ENCODE data around the gene HSD11B1L. TPM values are rescaled to one million over a fixed set of nuclear protein-coding genes. Genes with fewer than 3 reads are reported as not detected.

The HSD11B1L gene
- total RNA-seq, 1 experiment from 2014 or later, result 6.0 TPM

DNA sequence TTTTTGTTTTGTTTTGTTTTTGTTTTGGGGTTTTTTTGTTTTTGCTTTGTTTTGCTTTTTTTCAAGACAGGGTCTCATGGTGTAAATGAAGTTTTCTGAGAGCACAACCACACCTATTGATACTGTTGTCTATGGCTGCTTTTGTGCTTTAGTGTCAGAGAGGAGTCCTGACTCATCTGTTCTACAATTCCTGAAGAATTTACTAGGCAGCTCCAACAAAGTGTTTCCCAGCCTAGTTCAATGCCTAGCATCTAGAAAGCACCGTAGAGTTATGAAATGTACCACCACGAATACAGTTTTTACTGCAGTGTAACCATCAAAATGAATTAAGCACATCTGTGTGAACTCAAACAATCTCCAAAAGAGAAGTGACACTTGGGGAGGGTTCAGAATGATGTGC lies 36.8 kb upstream of the HSD11B1L start:
- no peaks in the 10 kb centered on the region for H3K4me1 ChIP-seq (ENCODE audit: control insufficient read depth, insufficient read depth, low read length)
- intact Hi-C loops (cut with micrococcal nuclease; ENCODE audit: unreplicated experiment), result no loop called here
- no peak overlapping the region for H3K27ac ChIP-seq (ENCODE audit: low read length)
- H3K9me3 ChIP-seq (ENCODE audit: control insufficient read depth, insufficient read depth, low read depth, low read length), result no peaks in the 10 kb centered on the region
- BruUV-seq (replicated peaks), result no TSS peak
- in situ Hi-C loops (cut with HindIII; ENCODE audit: low pct_unique_long_range_greater_than_20kb, low sequenced_read_pairs), result no loop called here
- H3K27me3 ChIP-seq (ENCODE audit: control insufficient read depth, insufficient read depth, low read length), result no peaks in the 10 kb centered on the region
- no peak for ATAC-seq
- POLR2A ChIA-PET, result no interaction called here
- no peak for DNase-seq (ENCODE audit: low read depth, low spot score)
- no peak overlapping the region for H3K4me3 ChIP-seq (ENCODE audit: low read depth in 2 of 2, low read length in 2 of 2)
- peaks cover 34% of the 10 kb centered on the region for H3K36me3 ChIP-seq (ENCODE audit: control insufficient read depth, insufficient read depth, low read length)
- TF ChIP-seq POLR2AphosphoS5 (IDR thresholded peaks at IDR 0.05; ENCODE audit: low read depth, low read length) (no peak), TCF7L2 (IDR thresholded peaks at IDR 0.05; ENCODE audit: low read depth, low read length) (no peak)
- CTCF ChIA-PET, result no interaction called here

DNA sequence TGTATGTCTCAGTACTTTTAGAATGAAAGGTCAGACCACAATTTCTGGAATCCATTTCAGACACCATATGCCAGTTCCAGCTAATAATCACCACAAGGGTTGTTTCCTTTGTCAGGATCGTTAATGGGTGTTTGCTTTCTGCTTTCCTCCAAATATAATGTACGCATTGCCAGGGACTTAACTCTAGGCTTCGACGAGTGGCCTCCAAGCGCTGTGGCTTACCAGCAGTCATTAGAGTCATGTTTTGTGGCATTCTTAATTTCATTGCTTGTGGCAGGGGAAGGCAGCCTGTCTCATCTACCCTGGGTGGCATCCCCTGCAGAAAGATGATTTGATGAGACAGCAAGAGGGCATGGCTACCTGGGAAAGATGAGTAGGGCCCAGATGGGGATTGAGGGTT lies 35.4 kb upstream of the HSD11B1L start:
- ChIA-PET CTCF (no interaction called here), POLR2A (no interaction called here)
- H3K36me3 ChIP-seq (ENCODE audit: control insufficient read depth, insufficient read depth, low read length), result peaks cover 34% of the 10 kb centered on the region
- no peak overlapping the region for H3K27ac ChIP-seq (ENCODE audit: low read length)
- DNase-seq (ENCODE audit: low read depth, low spot score) (no peak), ATAC-seq (no peak)
- intact Hi-C loops (cut with micrococcal nuclease; ENCODE audit: unreplicated experiment) (no loop called here), in situ Hi-C loops (cut with HindIII; ENCODE audit: low pct_unique_long_range_greater_than_20kb, low sequenced_read_pairs) (no loop called here)
- H3K4me3 ChIP-seq (ENCODE audit: low read depth in 2 of 2, low read length in 2 of 2), result no peak overlapping the region
- no peaks in the 10 kb centered on the region for H3K4me1 ChIP-seq (ENCODE audit: control insufficient read depth, insufficient read depth, low read length)
- H3K9me3 ChIP-seq (ENCODE audit: control insufficient read depth, insufficient read depth, low read depth, low read length), result no peaks in the 10 kb centered on the region
- BruUV-seq (replicated peaks), result no TSS peak
- no peaks in the 10 kb centered on the region for H3K27me3 ChIP-seq (ENCODE audit: control insufficient read depth, insufficient read depth, low read length)
- TF ChIP-seq TCF7L2 (IDR thresholded peaks at IDR 0.05; ENCODE audit: low read depth, low read length) (no peak), POLR2AphosphoS5 (IDR thresholded peaks at IDR 0.05; ENCODE audit: low read depth, low read length) (no peak), SIN3A (IDR thresholded peaks at IDR 0.05; ENCODE audit: borderline replicate concordance, insufficient read depth, low read depth, low read length) (no peak)
- TF ChIP-seq, protein P1, sequence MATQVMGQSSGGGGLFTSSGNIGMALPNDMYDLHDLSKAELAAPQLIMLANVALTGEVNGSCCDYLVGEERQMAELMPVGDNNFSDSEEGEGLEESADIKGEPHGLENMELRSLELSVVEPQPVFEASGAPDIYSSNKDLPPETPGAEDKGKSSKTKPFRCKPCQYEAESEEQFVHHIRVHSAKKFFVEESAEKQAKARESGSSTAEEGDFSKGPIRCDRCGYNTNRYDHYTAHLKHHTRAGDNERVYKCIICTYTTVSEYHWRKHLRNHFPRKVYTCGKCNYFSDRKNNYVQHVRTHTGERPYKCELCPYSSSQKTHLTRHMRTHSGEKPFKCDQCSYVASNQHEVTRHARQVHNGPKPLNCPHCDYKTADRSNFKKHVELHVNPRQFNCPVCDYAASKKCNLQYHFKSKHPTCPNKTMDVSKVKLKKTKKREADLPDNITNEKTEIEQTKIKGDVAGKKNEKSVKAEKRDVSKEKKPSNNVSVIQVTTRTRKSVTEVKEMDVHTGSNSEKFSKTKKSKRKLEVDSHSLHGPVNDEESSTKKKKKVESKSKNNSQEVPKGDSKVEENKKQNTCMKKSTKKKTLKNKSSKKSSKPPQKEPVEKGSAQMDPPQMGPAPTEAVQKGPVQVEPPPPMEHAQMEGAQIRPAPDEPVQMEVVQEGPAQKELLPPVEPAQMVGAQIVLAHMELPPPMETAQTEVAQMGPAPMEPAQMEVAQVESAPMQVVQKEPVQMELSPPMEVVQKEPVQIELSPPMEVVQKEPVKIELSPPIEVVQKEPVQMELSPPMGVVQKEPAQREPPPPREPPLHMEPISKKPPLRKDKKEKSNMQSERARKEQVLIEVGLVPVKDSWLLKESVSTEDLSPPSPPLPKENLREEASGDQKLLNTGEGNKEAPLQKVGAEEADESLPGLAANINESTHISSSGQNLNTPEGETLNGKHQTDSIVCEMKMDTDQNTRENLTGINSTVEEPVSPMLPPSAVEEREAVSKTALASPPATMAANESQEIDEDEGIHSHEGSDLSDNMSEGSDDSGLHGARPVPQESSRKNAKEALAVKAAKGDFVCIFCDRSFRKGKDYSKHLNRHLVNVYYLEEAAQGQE (IDR thresholded peaks at IDR 0.05; ENCODE audit: insufficient read depth in 1 of 2, low read depth in 2 of 2, low read length in 1 of 2), result no peak
- TF ChIP-seq, protein P2, sequence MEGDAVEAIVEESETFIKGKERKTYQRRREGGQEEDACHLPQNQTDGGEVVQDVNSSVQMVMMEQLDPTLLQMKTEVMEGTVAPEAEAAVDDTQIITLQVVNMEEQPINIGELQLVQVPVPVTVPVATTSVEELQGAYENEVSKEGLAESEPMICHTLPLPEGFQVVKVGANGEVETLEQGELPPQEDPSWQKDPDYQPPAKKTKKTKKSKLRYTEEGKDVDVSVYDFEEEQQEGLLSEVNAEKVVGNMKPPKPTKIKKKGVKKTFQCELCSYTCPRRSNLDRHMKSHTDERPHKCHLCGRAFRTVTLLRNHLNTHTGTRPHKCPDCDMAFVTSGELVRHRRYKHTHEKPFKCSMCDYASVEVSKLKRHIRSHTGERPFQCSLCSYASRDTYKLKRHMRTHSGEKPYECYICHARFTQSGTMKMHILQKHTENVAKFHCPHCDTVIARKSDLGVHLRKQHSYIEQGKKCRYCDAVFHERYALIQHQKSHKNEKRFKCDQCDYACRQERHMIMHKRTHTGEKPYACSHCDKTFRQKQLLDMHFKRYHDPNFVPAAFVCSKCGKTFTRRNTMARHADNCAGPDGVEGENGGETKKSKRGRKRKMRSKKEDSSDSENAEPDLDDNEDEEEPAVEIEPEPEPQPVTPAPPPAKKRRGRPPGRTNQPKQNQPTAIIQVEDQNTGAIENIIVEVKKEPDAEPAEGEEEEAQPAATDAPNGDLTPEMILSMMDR (IDR thresholded peaks at IDR 0.05), result no peak

DNA sequence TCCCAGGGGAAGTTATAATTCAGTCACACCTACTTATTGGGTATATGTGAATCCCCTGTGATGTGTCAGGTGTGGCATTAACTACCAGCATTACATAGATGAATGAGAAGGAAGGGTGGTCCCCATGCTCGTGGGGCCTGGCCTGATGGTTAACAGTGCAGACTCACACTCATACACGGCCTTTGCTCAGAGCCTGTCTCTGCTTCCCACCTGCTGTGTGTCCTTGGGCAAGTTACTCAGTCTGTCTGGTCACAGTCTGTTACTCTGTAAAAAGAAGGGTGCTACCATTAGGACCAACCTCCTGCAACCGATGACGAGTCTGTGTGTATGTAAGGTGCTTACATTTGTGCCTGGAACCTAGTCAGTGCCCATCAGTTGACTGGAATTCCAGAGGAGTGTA lies 34.1 kb upstream of the HSD11B1L start:
- POLR2A ChIA-PET, result no interaction called here
- H3K9me3 ChIP-seq (ENCODE audit: control insufficient read depth, insufficient read depth, low read depth, low read length), result no peaks in the 10 kb centered on the region
- peaks cover 34% of the 10 kb centered on the region for H3K36me3 ChIP-seq (ENCODE audit: control insufficient read depth, insufficient read depth, low read length)
- no peak overlapping the region for H3K4me3 ChIP-seq (ENCODE audit: low read depth in 2 of 2, low read length in 2 of 2)
- no TSS peak for BruUV-seq (replicated peaks)
- no peak for ATAC-seq
- TF ChIP-seq, protein P1 (IDR thresholded peaks at IDR 0.05; ENCODE audit: insufficient read depth in 1 of 2, low read depth in 2 of 2, low read length in 1 of 2), result no peak
- TF ChIP-seq SIN3A (IDR thresholded peaks at IDR 0.05; ENCODE audit: borderline replicate concordance, insufficient read depth, low read depth, low read length) (no peak), TCF7L2 (IDR thresholded peaks at IDR 0.05; ENCODE audit: low read depth, low read length) (no peak)
- CTCF ChIA-PET, result no interaction called here
- no peak overlapping the region for H3K27ac ChIP-seq (ENCODE audit: low read length)
- no peak for DNase-seq (ENCODE audit: low read depth, low spot score)
- in situ Hi-C loops (cut with HindIII; ENCODE audit: low pct_unique_long_range_greater_than_20kb, low sequenced_read_pairs), result no loop called here
- no peaks in the 10 kb centered on the region for H3K27me3 ChIP-seq (ENCODE audit: control insufficient read depth, insufficient read depth, low read length)
- no peaks in the 10 kb centered on the region for H3K4me1 ChIP-seq (ENCODE audit: control insufficient read depth, insufficient read depth, low read length)
- intact Hi-C loops (cut with micrococcal nuclease; ENCODE audit: unreplicated experiment), result no loop called here
